NCI-H2196 treated with DMSO at 0.1 percent for 48 hours (cell line): ENCODE measurements around the gene ADAMTSL5.
"Not testable (repeated sequence)": the region's sequence is repeated elsewhere in the genome, so short reads cannot be mapped to it uniquely, and the experiment has no call there.

Experiments used
- DNase-seq: peaks from one replicate; lab custom pipeline; 2025; ENCODE audit not compliant: unreplicated experiment; lab: John Stamatoyannopoulos, UW

ADAMTSL5 gene, protein sequence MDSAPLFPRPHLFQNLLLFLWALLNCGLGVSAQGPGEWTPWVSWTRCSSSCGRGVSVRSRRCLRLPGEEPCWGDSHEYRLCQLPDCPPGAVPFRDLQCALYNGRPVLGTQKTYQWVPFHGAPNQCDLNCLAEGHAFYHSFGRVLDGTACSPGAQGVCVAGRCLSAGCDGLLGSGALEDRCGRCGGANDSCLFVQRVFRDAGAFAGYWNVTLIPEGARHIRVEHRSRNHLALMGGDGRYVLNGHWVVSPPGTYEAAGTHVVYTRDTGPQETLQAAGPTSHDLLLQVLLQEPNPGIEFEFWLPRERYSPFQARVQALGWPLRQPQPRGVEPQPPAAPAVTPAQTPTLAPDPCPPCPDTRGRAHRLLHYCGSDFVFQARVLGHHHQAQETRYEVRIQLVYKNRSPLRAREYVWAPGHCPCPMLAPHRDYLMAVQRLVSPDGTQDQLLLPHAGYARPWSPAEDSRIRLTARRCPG

DNA sequence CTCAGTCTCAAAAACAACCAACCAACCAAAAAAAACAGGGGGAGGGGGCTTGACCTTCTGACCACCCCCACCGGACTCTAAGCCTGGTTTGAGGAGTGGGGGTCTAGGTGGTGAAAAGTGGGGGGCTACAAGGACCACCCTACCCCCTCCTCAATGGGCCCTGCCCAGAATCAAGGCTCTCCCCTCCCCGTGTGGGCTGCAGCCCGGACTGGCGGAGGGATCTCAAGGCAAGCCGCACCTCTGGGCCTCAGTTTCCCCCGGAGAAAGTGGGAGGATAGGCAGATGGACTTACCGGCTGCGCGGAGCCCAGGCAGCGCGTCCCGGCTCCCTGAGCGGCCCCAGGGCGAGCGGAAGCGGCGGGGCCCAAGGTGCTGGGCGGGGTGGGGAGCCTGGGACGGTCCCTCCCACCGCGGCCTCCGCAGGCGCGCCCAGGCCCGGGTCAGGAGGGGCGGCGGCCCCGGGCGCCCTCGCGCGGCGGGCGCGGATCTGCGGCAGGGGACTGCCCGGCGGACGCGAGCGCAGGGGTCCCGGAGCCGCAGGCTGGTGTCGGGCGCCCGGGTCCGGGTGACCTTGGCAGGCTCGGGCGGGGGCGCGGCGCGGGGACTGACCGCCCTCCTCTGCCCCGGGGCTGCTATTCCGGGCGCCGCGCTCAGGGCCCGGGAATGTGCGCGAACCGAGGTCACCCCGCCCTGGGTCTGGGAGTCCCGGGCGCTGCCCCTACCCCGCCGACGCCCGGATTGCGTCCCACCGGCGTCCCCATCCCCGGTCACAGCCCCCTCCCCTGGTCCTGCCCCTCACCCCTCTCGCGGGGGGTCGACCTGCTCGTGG is at the start of gene ADAMTSL5:
Gene ADAMTSL5, minus strand, starts transcription at position 349 of the 828 bp plus-strand sequence. CDS start 2,076 bp downstream, outside the sequence.
- peak; percentile 45 for DNase-seq

DNA sequence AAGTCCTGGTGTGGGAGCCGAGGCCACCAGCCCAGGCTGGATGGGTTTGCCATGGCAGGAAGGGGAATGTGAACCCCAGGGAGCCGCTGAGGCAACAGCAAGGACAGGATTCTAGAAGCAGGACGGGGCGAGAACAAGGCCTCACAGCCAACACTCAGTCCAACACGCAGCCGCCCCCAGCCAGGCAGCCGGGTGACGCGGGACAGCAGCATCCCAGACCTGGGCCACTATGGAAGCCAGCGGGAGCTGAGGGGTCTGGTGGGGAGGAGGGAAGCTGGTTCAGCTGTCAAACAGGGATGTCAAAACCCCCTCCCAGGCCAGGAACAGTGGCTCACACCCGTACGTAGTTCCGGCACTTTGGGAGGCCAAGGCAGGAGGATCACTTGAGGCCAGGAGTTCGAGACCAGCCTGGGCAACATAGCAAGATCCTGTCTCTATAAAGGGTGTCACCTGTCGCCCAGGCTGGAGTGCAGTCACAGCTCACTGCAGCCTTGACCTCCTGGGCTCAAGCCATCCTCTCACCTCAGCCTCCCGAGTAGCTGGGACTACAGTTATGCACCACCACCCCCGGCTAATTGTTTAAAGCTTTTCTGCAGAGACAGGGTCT is 48.5 kb upstream of the ADAMTSL5 start:
- DNase-seq, result no peak

DNA sequence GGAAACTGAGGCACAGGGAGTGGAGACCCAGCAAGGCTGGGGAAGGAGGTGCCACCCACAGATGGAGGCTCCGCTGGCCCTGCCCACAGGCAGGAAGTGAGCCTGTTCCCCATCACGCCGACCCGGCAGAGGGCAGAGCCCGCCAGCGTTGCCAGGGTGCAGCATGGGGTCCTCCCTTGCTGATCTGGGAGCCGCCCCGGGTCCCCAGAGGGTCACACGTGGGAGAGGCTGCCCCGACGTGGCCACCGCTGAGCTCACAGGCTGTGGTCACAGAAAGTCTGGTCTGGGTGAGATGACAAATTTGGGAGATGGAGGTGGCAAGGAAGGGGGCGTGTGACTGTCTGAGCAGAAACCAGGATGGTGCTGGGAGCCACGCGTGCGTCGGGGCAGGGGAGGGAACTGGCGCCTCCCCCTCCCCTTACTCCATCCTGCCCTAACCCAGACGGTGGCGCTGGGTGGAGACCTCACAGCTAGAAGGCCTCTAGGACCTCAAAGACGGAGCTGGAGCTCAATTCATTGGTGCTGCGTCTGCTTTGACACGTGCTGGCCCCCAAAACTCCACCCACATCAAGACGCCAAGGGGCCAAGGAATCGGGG is 47.6 kb upstream of the ADAMTSL5 start:
- DNase-seq, result no peak

DNA sequence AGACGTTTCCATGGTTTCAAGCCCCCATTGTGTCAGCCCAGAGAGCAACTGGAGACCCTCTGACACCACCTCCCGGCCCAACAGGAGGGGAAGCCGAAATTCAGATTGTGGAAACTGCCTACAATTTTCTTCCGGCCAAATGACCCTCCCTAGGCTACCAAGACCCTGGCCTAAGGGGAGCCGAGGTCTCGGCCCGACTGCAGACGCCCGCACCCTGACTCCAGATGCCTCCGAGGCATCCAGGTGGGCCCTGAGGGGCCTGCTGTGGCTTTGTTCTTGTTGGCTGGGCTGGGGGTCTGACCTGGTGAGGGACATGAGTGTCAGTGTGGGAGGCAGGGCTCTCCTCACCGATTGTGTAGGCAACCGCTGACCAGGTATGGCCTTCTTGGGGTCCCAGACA is 45.7 kb upstream of the ADAMTSL5 start:
- DNase-seq, result no peak

DNA sequence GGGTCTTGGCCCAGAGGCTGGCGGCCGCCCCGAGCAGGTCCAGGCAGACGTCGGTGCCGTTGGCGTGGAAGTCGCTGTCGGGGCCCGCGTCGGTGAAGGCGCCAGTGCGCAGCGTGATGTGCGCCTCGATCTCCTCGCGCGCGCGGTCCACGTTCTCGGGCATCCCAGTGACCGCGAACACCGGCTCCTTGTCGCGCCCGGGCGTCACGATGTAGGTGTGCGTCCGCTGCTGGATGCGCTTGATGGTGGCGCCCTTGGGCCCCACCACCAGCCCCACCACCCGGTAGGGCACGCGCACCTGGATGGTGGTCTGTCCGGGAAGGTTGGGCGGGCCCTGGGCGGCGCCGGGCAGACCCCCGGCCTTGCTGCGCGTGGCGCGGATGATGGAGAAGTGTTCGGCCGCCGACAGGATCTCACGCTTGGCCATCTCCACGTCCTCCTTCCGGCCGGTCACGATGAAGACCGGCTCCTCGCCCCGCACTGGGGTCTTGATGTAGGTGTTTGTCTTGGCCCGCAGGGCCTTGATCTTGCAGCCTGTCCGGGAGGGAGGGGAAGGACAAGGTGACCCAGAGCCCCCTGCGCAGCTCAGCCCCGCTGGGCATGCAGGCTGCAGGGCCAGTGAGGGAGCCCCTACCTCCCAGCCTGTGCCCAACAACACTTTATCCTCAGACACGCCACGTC is 43.7 kb upstream of the ADAMTSL5 start:
- no peak for DNase-seq

DNA sequence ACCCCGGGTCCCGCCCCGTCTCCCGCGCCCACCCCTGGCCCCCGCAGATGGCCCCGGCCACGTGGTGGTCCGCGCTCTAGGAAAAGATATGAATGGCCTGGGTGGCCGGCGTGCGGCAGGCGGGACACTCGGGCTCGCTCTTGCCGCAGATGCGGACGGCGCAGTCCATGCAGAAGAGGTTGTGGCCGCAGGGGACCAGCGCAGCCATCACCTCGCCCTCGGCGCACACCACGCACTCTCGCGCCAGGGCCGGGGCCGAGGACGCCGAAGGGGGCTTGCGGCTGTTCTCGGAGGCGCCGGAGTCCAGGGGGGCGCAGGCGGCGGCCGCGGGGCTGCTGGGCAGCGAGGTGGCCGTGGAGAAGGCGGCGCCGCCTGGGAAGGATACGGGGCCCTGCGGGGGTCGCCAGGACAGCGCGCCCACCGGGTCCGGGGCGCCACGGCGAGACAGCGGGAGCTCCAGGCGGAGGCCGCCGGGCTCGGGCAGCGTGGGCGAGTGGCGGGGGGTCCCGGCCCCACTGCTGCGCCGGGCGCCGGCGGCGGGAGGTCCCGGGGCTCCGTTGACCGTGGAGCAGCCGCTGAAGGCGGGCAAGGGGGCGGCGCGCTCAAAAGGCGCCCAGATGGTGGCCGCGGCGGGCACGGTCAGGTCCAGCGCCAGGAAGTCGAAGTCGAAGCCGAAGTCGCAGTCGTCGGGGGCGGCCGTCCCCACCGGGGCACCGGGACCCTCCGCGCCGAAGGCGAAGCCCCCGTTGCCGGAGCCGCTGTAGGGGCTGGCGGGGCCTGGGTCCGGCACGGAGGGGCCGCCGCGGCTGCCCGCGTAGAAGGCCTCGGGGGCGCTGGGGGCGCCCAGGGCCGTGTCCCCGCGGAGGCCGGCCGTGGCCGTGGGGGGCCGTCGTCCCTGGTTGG is 42.9 kb upstream of the ADAMTSL5 start:
- no peak for DNase-seq

DNA sequence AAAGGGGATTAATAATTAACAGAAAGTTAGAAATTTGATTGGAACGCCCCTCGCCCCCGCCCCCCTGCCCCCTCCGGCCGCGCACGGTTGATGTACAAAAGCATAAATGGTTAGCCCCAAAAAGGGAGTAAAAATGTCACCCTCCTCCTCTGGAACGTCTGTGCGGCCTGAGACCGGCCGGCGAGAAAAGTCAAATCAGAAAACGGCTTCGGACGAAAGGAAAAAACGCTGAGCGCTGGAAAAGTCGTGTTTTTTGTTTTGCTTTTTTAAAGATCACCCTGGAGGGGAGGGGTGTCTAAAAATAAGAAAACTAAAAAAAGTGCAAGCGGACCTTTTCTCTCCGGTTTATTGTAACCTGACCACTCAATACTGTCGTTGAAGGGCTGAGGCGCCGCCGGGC is 42.1 kb upstream of the ADAMTSL5 start:
- no peak for DNase-seq

DNA sequence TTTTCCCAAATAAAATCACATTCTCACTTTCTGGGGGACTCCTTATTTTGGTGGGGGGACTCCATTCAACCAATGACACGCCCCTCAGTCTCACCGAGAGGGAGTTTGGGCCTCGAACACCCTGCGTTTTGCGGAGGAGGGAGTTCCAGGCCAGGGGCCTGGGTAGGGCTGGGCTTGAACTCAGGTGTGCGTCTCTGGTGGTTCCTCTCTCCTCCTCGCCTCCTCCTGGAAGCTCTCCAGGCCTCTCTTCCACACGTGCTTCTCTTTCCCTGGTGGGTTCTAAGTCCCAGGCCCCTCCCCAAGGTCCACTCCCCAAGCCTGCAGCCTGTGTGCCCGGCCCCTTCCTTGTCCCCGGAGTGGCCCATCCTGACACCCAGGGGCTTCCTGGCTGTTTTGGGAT is 40.6 kb upstream of the ADAMTSL5 start:
- no peak for DNase-seq

DNA sequence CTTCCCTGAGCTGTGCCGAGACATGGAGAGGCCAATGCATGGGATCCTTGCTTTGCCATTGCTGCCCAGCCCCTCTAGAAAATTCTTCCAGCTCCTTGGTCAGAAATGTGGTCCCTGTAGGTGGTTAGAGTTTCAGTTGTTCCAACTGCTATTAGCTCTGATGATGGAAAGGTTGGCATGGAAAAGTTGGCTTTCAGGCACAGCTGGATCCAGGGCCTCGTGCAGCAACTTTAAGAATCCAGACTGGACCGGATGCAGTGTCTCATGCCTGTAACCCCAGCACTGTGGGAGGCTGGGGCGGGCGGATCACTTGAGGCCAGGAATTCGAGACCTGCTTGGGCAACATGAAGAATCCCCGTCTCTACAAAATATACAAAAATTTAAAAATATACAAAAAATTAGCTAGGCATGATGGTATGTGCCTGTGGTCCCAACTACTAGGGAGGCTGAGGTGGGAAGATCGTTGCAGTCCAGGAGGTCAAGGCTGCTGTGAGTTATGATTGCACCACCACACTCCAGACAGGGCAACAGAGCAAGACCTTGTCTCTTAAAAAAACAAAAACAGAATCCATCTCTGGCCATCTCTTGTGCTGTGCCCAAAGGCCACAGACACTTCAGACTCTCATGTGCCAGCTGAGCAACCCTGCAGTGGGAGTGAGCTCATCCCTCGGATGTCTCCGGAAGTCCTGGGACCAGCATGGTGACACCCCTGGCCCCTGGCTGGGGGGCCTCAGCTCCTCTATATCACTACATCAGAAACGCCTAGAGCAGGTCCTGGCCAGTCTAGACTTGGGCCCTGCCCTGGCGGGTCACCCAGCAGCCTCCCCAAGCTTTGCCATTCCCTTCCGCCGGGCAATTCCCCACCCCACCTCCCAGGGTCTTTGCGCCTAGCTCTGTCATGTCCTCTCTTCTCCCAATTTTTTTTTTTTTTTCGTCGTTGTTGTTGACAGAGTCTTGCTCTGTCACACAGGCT is 38.5 kb upstream of the ADAMTSL5 start:
- no peak for DNase-seq

DNA sequence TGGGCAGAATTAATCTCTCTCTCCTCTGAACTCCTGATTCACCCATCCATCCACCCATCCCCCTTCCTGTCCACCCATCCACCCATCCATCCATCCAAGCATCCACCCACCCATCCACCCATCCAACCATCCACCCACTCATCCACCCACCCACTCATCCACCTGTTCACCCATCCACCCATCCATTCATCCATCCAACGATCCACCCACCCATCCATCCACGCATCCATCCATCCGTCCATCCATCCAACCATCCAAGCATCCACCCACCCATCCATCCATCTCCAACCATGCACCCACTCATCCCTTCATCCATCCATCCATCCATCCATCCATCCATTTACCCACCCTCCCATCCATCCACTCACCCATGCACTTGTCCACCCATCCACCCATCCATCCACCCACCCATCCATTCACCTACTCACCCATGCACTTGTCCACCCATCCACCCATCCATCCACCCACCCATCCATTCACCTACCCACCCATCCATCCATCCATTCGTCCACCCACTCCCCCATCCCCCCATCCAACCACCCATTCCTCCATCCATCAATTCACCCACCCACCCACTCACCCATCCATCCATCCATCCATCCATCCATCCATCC is 36.6 kb upstream of the ADAMTSL5 start:
- no peak for DNase-seq

DNA sequence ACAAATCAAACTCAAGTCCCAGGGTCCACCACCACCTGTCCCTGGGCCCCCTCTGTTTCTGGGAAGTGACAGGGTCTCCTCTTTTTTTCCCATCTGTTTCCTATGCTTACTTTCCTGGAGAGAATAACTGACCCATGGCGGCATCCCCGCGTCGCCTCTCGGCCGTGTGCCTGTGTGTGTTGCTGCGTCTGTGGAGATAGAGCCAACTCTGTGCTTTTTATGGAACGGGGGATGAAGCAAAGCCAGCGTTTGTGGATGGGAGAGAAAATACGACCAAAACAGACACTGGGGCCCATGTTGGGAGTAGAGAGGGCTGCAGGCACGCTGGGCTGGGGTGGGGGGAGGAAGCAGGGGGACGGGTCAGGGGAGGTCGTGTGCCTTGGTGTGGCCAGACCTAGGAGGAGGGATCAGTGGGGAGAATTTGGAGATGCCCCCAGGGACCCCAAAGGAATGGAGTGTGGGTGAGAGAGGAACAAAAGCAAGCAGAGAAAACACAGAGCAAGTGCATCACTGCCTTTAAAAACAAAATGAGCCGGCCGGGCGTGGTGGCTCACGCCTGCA is 27.6 kb upstream of the ADAMTSL5 start:
- no peak for DNase-seq

DNA sequence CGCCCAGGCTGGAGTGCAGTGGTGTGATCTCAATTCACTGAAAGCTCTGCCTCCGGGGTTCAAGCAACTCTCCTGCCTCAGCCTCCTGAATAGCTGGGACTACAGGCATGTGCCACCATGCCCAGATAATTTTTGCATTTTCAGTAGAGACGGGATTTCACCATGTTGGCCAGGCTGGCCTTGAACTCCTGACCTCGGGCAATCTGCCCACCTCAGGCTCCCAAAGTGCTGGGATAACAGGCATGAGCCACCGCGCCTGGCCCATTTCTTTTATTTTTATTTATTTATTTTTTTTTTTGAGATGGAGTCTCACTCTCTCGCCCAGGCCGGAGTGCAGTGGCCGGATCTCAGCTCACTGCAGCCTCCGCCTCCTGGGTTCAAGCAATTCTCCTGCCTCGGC is 26.9 kb upstream of the ADAMTSL5 start:
- DNase-seq, result not testable (repeated sequence)

DNA sequence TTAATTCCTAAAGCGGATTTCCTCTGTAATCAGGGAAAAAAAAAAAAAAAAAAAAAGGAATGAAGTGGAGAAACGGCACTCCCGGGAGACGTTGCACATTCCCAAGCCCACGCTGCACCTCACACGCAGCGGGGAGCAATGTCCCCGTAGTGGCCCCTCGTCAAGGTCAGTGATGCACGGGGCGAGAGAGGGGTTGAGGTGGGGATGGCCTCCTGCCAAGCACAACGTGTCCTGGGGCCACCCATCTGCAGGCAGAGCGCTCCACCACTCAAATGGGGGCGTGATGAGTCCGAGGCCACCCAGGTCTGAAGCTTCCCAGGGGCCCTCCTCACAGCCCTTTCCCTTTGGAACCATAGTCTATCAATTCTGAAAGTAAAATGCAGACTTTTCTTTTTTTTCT is 26.2 kb upstream of the ADAMTSL5 start:
- no peak for DNase-seq

DNA sequence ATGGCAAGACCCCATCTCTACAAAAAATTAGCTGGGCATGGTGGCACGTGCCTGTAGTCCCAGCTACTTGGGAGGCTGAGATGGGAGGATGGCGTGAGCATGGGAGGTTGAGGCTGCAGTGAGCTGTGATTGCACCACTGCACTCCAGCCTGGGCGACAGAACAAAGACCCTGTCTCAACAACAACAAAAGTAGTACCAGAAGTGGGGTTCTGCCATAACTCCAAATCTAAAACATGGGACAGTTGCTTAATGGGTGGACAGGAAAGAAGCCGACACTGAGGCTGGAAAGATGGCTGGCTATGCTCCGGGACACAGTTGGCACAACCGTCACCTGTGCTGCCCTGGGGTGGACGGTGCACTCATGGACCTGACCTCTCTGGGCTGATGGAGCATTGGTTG is 22.9 kb upstream of the ADAMTSL5 start:
- DNase-seq, result not testable (repeated sequence)

DNA sequence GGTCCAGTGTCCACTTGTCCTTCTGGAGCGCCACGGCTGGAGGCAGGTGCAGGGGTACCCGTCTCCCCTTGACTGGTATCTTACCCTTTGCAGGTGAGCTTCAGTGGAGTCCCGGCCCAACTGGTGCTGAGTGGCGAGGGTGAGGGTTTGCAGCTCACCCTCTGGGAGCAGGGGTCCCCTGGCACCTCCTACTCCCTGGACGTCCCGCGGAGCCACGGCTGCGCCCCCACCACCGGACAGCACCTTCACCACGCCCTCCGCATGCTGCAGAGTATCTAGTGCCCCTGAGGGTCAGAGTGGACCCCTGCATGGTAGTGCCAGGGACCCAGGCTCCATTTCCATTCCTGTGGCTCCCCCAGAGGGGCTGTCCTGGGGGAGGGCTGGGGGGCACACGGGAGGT is 22.2 kb upstream of the ADAMTSL5 start:
- DNase-seq, result no peak

DNA sequence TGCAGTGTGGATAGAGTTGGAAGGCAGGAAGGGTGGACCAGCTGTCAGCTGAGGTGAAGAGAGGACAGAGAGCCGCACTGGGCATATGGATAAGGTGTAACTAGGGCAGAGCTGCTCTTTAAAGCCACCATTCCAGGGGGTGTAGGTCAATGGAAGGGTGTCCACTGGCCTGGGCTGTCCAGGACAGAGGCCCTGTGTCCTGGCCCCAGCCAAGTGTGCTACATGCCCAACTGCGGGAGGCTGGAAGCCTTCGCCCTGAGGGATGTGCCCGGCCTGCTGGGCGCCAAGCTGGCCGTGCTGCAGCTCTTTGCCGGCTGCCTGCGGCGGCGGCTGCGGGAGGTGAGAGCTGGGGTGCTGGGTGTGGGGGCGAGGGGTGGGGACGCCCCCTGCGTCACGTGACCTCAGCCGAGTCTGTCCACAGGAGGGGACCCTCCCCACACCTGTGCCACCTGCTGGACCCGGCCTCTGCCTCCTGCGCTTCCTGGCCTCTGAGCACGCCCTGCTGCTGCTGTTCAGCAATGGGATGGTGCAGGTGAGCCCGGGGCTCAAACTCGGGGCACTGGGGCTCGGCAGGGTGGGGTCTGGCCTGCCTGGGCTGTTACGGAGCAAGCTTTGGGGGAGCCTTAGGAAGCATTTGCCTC is 20.8 kb upstream of the ADAMTSL5 start:
- DNase-seq, result no peak

DNA sequence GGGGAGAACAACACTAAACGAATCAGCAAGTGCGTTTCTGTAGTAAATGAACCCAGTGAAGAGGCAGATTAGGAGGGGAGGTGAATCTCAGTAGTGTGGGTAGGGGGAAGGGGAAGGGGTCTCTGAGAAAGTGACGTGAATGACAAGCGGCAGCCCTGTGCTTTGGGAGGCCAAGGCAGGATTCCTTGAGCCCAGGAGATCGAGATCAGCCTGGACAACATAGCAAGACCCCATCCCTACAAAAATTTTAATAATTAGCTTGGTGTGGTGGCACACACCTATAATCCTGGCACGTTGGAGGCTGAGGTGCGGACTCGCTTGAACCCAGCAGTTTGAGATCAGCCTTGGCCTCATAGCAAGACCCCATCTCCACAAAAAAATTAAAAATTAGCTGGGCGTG is 19.2 kb upstream of the ADAMTSL5 start:
- no peak for DNase-seq
